ENCODE data around the gene DNAJB12.

DNAJB12 gene

GRCh38 chr10:72323108-72323749 is 31.5 kb downstream of the DNAJB12 start:
- H3K9me3 ChIP-seq (ENCODE audit: insufficient read depth, low read length, severe bottlenecking): no peaks in the 10 kb centered on the region
- H3K27ac ChIP-seq (ENCODE audit: low read length): peak overlapping the region; percentile 98
- peaks cover 25% of the 10 kb centered on the region for H3K79me2 ChIP-seq (ENCODE audit: insufficient read depth, low read length)
- peaks cover 86% of the 10 kb centered on the region for H3K4me1 ChIP-seq (ENCODE audit: insufficient read depth, low read length)
- TF ChIP-seq CTCF (IDR thresholded peaks at IDR 0.05; ENCODE audit: borderline replicate concordance, extremely low read depth, low read length, poor library complexity, severe bottlenecking) (no peak), EZH2 (IDR thresholded peaks at IDR 0.05; ENCODE audit: borderline replicate concordance, low read depth, low read length, severe bottlenecking) (no peak)
- peak overlapping the region; percentile 87 for H3K9ac ChIP-seq (ENCODE audit: low read depth, low read length)
- DNase-seq (no peak), ATAC-seq (ENCODE audit: insufficient read depth, low read depth) (no peak)
- no peaks in the 10 kb centered on the region; the same call in 1 of the 2 replicates for H4K20me1 ChIP-seq (ENCODE audit: insufficient read depth, low read length)
- no peak overlapping the region for H2AFZ ChIP-seq (ENCODE audit: low read depth, low read length)
- no peak overlapping the region for H3K4me3 ChIP-seq (ENCODE audit: low read depth in 1 of 2, low read length in 2 of 2)
- H3K27me3 ChIP-seq (ENCODE audit: insufficient read depth, low read length, poor library complexity): no peaks in the 10 kb centered on the region
- H3K36me3 ChIP-seq (ENCODE audit: insufficient read depth, low read length): no peaks in the 10 kb centered on the region; the same call in 1 of the 2 replicates
- no peak overlapping the region for H3K4me2 ChIP-seq (ENCODE audit: insufficient read depth, low read length)

GRCh38 chr10:72322280-72323058 is 32.2 kb downstream of the DNAJB12 start:
- Histone ChIP-seq H3K79me2 (ENCODE audit: insufficient read depth, low read length) (peaks cover 17% of the 10 kb centered on the region), H3K36me3 (ENCODE audit: insufficient read depth, low read length) (no peaks in the 10 kb centered on the region; the same call in 1 of the 2 replicates), H3K4me3 (ENCODE audit: low read depth in 1 of 2, low read length in 2 of 2) (no peak overlapping the region), H3K9ac (ENCODE audit: low read depth, low read length) (peak overlapping the region; percentile 87), H3K4me1 (ENCODE audit: insufficient read depth, low read length) (peaks cover 85% of the 10 kb centered on the region), H3K4me2 (ENCODE audit: insufficient read depth, low read length) (peak overlapping the region; percentile 71; the same call in 1 of the 2 replicates), H4K20me1 (ENCODE audit: insufficient read depth, low read length) (no peaks in the 10 kb centered on the region), H3K27ac (ENCODE audit: low read length) (peak overlapping the region; percentile 98), H3K27me3 (ENCODE audit: insufficient read depth, low read length, poor library complexity) (no peaks in the 10 kb centered on the region), H3K9me3 (ENCODE audit: insufficient read depth, low read length, severe bottlenecking) (no peaks in the 10 kb centered on the region), H2AFZ (ENCODE audit: low read depth, low read length) (no peak overlapping the region)
- TF ChIP-seq EZH2 (IDR thresholded peaks at IDR 0.05; ENCODE audit: borderline replicate concordance, low read depth, low read length, severe bottlenecking) (no peak), CTCF (IDR thresholded peaks at IDR 0.05; ENCODE audit: borderline replicate concordance, extremely low read depth, low read length, poor library complexity, severe bottlenecking) (no peak)
- DNase-seq (no peak), ATAC-seq (ENCODE audit: insufficient read depth, low read depth) (no peak)

- Histone ChIP-seq H2AFZ (ENCODE audit: low read depth, low read length) (no peak overlapping the region), H3K9ac (ENCODE audit: low read depth, low read length) (peak overlapping the region; percentile 87), H3K79me2 (ENCODE audit: insufficient read depth, low read length) (peaks cover 12% of the 10 kb centered on the region)
Measured at GRCh38 chr10:72322030-72322279, 32.8 kb downstream of the DNAJB12 start.

More at GRCh38 chr10:72322030-72322279, 32.8 kb downstream of the DNAJB12 start:
- TF ChIP-seq CTCF (IDR thresholded peaks at IDR 0.05; ENCODE audit: borderline replicate concordance, extremely low read depth, low read length, poor library complexity, severe bottlenecking) (no peak), EZH2 (IDR thresholded peaks at IDR 0.05; ENCODE audit: borderline replicate concordance, low read depth, low read length, severe bottlenecking) (no peak)
- Histone ChIP-seq H3K4me1 (ENCODE audit: insufficient read depth, low read length) (peaks cover 85% of the 10 kb centered on the region), H3K4me3 (ENCODE audit: low read depth in 1 of 2, low read length in 2 of 2) (peak overlapping the region in 1 of 2 experiments; percentile 38; a peak in 1 of 4 replicates), H3K27ac (ENCODE audit: low read length) (peak overlapping the region; percentile 98), H3K4me2 (ENCODE audit: insufficient read depth, low read length) (peak overlapping the region; percentile 71), H4K20me1 (ENCODE audit: insufficient read depth, low read length) (no peaks in the 10 kb centered on the region), H3K27me3 (ENCODE audit: insufficient read depth, low read length, poor library complexity) (no peaks in the 10 kb centered on the region), H3K36me3 (ENCODE audit: insufficient read depth, low read length) (no peaks in the 10 kb centered on the region; the same call in 1 of the 2 replicates), H3K9me3 (ENCODE audit: insufficient read depth, low read length, severe bottlenecking) (no peaks in the 10 kb centered on the region)
- ATAC-seq (ENCODE audit: insufficient read depth, low read depth): no peak
- no peak for DNase-seq
